ENCODE measurements around the gene SLCO2A1. TPM values are rescaled to one million over a fixed set of nuclear protein-coding genes. Genes with fewer than 3 reads are reported as not detected.

SLCO2A1 gene
- total and polyA plus RNA-seq, 2 donors: 3.0 to 25.6 TPM

DNA sequence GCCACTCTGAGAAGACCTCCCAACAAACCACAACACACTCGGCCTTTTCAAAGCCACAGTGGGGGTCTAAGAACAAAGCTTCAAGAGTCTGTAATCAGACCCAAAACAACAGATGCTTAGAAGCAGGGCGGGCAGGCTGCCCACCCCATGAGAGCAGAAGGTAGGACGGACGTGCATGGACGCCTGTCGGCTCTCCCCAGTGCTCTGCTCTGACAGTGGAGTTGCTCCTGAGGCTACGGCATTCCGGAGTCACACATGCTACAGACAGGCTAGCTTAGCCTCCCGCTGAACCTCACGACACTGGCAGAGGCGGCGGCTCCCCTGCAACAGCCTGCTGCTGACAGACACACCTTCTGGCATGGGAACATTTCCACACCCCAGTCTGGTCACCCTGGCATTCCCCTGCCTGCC, 33.5 kb downstream of the SLCO2A1 start:
- Histone ChIP-seq H3K4me3 (ENCODE audit: low read depth, low read length) (no peak overlapping the region), H3K4me1 (ENCODE audit: insufficient read depth) (no peaks in the 10 kb centered on the region), H3K36me3 (ENCODE audit: insufficient read depth) (no peaks in the 10 kb centered on the region), H3K27ac (ENCODE audit: low read depth) (no peak overlapping the region)
- DNase-seq (ENCODE audit: extremely low spot score): no peak
- 33% methylated on average over 12 of the region's 12 CpGs for WGBS

- Histone ChIP-seq H3K4me1 (ENCODE audit: insufficient read depth) (no peaks in the 10 kb centered on the region), H3K36me3 (ENCODE audit: insufficient read depth) (no peaks in the 10 kb centered on the region), H3K27ac (ENCODE audit: low read depth) (no peak overlapping the region), H3K4me3 (ENCODE audit: low read depth, low read length) (no peak overlapping the region)
- DNase-seq (ENCODE audit: extremely low spot score): no peak
- WGBS: 83% methylated on average over 2 of the region's 2 CpGs
Measured at GRCh38 chr3:133995264-133995663, 34.5 kb downstream of the SLCO2A1 start.

- no peak overlapping the region for H3K4me3 ChIP-seq (ENCODE audit: low read depth, low read length)
- no peak overlapping the region for H3K27ac ChIP-seq (ENCODE audit: low read depth)
- WGBS: 71% methylated on average over 8 of the region's 8 CpGs
- H3K36me3 ChIP-seq (ENCODE audit: insufficient read depth): no peaks in the 10 kb centered on the region
- no peak for DNase-seq (ENCODE audit: extremely low spot score)
- no peaks in the 10 kb centered on the region for H3K4me1 ChIP-seq (ENCODE audit: insufficient read depth)
Measured at GRCh38 chr3:133994166-133994890, 35.4 kb downstream of the SLCO2A1 start.

DNA sequence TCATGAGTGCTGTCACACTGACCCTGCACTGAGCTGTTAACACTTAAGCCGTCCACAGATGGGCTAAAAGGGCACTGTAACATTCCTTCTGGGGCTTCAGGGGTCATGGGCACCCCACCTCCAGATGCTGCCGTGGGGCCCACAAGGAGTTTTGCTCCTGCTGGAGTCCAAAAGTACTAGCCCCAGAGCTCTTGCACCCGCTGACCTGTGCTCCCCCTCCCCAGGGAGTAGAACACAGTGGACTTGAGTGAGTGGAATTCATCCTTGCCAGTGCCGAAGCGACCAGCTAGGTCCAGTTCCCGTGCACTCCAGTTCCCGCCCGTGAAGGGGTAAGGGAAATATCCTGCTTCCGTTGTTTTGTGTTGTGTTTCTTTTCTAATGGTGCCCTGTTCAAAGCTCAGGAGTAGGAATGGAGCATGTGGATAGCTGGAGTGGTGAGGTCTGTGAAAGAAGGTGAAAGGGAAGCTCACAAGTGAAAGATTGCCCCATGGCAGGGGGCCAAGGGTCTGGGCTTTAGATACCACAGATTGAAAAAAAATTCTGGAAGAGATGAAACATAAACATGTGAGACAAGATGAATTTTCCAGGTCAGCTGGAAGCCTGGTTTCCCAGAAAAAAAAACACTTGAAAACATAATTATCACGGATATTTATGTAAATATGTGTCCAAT, 36.6 kb downstream of the SLCO2A1 start:
- Histone ChIP-seq H3K27ac (ENCODE audit: low read depth) (no peak overlapping the region), H3K4me3 (ENCODE audit: low read depth, low read length) (no peak overlapping the region), H3K4me1 (ENCODE audit: insufficient read depth) (no peaks in the 10 kb centered on the region), H3K36me3 (ENCODE audit: insufficient read depth) (no peaks in the 10 kb centered on the region)
- DNase-seq (ENCODE audit: extremely low spot score): no peak
- WGBS: 80% methylated on average over 10 of the region's 10 CpGs

DNA sequence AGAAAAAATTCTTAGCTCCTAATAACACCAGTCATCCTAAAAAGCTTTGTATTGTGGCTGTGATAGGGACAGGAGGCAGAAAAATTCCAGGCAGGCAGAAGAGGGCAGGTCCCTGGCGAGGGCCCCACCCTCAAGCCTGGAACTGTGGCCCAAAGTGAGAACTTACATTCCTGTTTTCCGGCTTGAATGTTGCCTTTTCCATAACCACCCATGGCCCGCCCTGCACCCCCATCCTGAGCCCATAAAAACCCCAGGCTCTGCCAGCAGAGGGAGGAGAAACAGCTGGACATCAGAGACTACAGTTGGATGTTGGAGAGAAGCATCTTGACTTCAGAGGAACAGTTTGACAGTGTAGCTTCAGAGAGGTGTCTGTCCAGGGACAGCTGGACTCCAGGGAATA, 37.3 kb downstream of the SLCO2A1 start:
- H3K4me1 ChIP-seq (ENCODE audit: insufficient read depth): no peaks in the 10 kb centered on the region
- H3K4me3 ChIP-seq (ENCODE audit: low read depth, low read length): no peak overlapping the region
- no peak overlapping the region for H3K27ac ChIP-seq (ENCODE audit: low read depth)
- DNase-seq (ENCODE audit: extremely low spot score): no peak
- no peaks in the 10 kb centered on the region for H3K36me3 ChIP-seq (ENCODE audit: insufficient read depth)
- 72% methylated on average over 3 of the region's 3 CpGs for WGBS

DNA sequence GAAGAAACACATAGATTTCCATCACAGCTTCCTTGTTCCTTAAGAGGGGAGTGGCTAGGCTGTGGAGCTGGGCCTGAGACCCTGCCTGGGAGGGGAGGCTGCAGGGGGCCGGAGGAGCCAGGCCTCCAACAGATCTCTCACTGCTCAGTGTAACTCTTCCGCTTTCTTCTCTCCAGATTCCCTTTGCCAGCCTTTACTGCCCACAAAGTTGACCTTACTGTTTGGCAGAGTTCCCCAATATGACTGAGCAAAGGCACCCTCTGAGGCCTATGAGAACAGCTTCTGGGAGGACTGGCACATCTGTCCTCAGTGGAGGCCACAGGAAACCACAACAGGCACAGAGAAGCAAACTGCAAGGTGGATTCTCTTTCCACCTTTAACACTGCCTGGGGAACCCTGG, 38.1 kb downstream of the SLCO2A1 start:
- WGBS: 87% methylated on average over 2 of the region's 2 CpGs

DNA sequence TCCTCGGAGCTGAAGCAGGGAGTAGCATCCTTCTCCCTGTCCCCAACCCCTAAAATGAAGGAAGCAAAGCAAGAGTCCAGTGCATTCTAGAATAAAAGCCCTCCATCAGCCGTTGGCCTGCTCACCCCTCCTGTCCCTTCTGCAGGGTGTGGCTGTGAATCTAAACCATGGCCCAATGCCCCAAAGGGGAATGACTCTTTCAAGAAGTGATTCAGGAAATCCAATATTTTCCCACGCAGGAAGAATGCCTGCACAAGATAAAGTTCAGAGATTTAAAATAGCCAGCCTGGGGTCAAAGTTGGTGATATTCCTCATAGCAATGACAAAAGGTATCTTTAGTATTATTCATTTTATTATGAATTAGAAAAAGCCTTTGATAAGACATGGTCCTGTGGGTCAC, 38.5 kb downstream of the SLCO2A1 start:
- Histone ChIP-seq H3K4me1 (ENCODE audit: insufficient read depth) (no peaks in the 10 kb centered on the region), H3K4me3 (ENCODE audit: low read depth, low read length) (no peak overlapping the region), H3K36me3 (ENCODE audit: insufficient read depth) (no peaks in the 10 kb centered on the region), H3K27ac (ENCODE audit: low read depth) (no peak overlapping the region)
- no peak for DNase-seq (ENCODE audit: extremely low spot score)
- 60% methylated on average over 3 of the region's 3 CpGs for WGBS

More for the DNA sequence above, 38.1 kb downstream of the SLCO2A1 start:
- no peaks in the 10 kb centered on the region for H3K36me3 ChIP-seq (ENCODE audit: insufficient read depth)
- H3K4me3 ChIP-seq (ENCODE audit: low read depth, low read length): no peak overlapping the region
- no peaks in the 10 kb centered on the region for H3K4me1 ChIP-seq (ENCODE audit: insufficient read depth)
- no peak overlapping the region for H3K27ac ChIP-seq (ENCODE audit: low read depth)
- no peak for DNase-seq (ENCODE audit: extremely low spot score)

- 77% methylated on average over 14 of the region's 14 CpGs for WGBS
- no peaks in the 10 kb centered on the region for H3K4me1 ChIP-seq (ENCODE audit: insufficient read depth)
- H3K36me3 ChIP-seq (ENCODE audit: insufficient read depth): no peaks in the 10 kb centered on the region
- no peak for DNase-seq (ENCODE audit: extremely low spot score)
- H3K27ac ChIP-seq (ENCODE audit: low read depth): no peak overlapping the region
- no peak overlapping the region for H3K4me3 ChIP-seq (ENCODE audit: low read depth, low read length)
Measured at GRCh38 chr3:133989936-133990702, 39.6 kb downstream of the SLCO2A1 start.

- DNase-seq (ENCODE audit: extremely low spot score): peak; percentile 18
- no peaks in the 10 kb centered on the region for H3K4me1 ChIP-seq (ENCODE audit: insufficient read depth)
- H3K4me3 ChIP-seq (ENCODE audit: low read depth, low read length): no peak overlapping the region
- no peaks in the 10 kb centered on the region for H3K36me3 ChIP-seq (ENCODE audit: insufficient read depth)
- 52% methylated on average over 9 of the region's 9 CpGs for WGBS
- no peak overlapping the region for H3K27ac ChIP-seq (ENCODE audit: low read depth)
Measured at GRCh38 chr3:133988631-133989161, 41.0 kb downstream of the SLCO2A1 start.

GRCh38 chr3:133987948-133988484, 41.7 kb downstream of the SLCO2A1 start:
- no peaks in the 10 kb centered on the region for H3K4me1 ChIP-seq (ENCODE audit: insufficient read depth)
- no peaks in the 10 kb centered on the region for H3K36me3 ChIP-seq (ENCODE audit: insufficient read depth)
- DNase-seq (ENCODE audit: extremely low spot score): no peak
- no peak overlapping the region for H3K4me3 ChIP-seq (ENCODE audit: low read depth, low read length)
- no peak overlapping the region for H3K27ac ChIP-seq (ENCODE audit: low read depth)
- 88% methylated on average over 2 of the region's 2 CpGs for WGBS

DNA sequence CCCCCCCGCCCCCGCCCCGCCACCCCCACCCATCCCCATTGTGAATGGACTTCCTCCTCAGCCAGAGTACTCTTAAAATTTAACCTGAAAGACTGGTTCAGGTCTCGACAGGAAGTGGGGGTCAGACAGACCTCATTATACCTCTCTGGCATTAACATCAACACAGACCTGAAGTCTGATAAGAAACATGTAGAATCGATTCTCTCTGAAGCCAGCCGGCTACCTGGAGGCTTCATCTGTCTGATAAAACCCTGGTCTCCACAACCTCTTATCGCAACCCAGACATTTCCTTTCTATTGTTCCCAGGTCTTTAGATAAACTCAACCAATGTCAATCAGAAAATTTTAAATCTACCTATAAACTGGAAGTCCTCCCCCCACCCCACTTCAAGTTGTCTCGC, 42.6 kb downstream of the SLCO2A1 start:
- no peak for DNase-seq (ENCODE audit: extremely low spot score)
- no peaks in the 10 kb centered on the region for H3K36me3 ChIP-seq (ENCODE audit: insufficient read depth)
- no peak overlapping the region for H3K27ac ChIP-seq (ENCODE audit: low read depth)
- H3K4me1 ChIP-seq (ENCODE audit: insufficient read depth): no peaks in the 10 kb centered on the region
- 57% methylated on average over 8 of the region's 8 CpGs for WGBS
- no peak overlapping the region for H3K4me3 ChIP-seq (ENCODE audit: low read depth, low read length)

DNA sequence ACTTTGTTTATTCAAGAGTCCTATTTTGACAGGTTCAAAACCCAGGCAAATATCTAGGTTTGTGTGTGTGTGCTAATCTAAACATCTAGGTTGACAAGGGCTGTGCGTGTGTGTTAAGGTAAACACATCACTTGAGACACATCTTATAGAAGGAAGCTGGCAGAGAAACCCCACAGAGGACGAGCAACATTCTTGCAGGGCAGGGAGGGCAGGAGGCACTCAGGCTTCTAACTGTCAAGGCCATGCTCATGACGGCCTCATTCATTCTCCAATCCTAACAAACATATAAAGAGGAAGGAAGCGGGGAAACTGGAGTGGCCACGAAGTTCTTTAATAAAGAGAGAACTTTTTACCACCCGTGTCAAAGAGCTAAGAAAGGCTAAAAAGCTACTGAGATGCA, 43.4 kb downstream of the SLCO2A1 start:
- peak; percentile 23 for DNase-seq (ENCODE audit: extremely low spot score)
- no peak overlapping the region for H3K27ac ChIP-seq (ENCODE audit: low read depth)
- no peaks in the 10 kb centered on the region for H3K4me1 ChIP-seq (ENCODE audit: insufficient read depth)
- no peaks in the 10 kb centered on the region for H3K36me3 ChIP-seq (ENCODE audit: insufficient read depth)
- WGBS: 46% methylated on average over 6 of the region's 6 CpGs
- no peak overlapping the region for H3K4me3 ChIP-seq (ENCODE audit: low read depth, low read length)

- Histone ChIP-seq H3K27ac (ENCODE audit: low read depth) (no peak overlapping the region), H3K4me3 (ENCODE audit: low read depth, low read length) (no peak overlapping the region), H3K4me1 (ENCODE audit: insufficient read depth) (no peaks in the 10 kb centered on the region), H3K36me3 (ENCODE audit: insufficient read depth) (no peaks in the 10 kb centered on the region)
- 76% methylated on average over 7 of the region's 7 CpGs for WGBS
- DNase-seq (ENCODE audit: extremely low spot score): no peak
Measured at GRCh38 chr3:133984975-133985374, 44.8 kb downstream of the SLCO2A1 start.
